HG03558 (cell line): Measurements from ENCODE around the gene LDLRAD4.

Experiments used
- ATAC-seq: cut with Tn5 transposase; IDR thresholded peaks from one replicate; pipeline ENCODE4 v1.9.1; 2021; ENCODE audit warnings: moderate number of reproducible peaks; ENCODE audit not compliant: unreplicated experiment; ENCODE audit errors: extremely low read depth

LDLRAD4 gene

GRCh38 chr18:13300029-13300428 lies 81.5 kb downstream of the LDLRAD4 start:
- no peak for ATAC-seq

- ATAC-seq = no peak
Observed at GRCh38 chr18:13300796-13301195, 82.2 kb downstream of the LDLRAD4 start.

GRCh38 chr18:13302040-13302439 lies 83.5 kb downstream of the LDLRAD4 start:
- ATAC-seq = no peak

- no peak for ATAC-seq
Observed at GRCh38 chr18:13302457-13303225, 84.1 kb downstream of the LDLRAD4 start.

GRCh38 chr18:13303756-13304364 lies 85.3 kb downstream of the LDLRAD4 start:
- ATAC-seq = no peak

GRCh38 chr18:13305301-13305700 lies 86.7 kb downstream of the LDLRAD4 start:
- no peak for ATAC-seq

- ATAC-seq = no peak
Observed at GRCh38 chr18:13306583-13306982, 88.0 kb downstream of the LDLRAD4 start.

- no peak for ATAC-seq
Observed at GRCh38 chr18:13308369-13308768, 89.8 kb downstream of the LDLRAD4 start.

GRCh38 chr18:13309031-13309747 lies 90.6 kb downstream of the LDLRAD4 start:
- ATAC-seq = no peak

GRCh38 chr18:13309748-13310670 lies 91.4 kb downstream of the LDLRAD4 start:
- no peak for ATAC-seq

GRCh38 chr18:13311193-13311592 lies 92.6 kb downstream of the LDLRAD4 start:
- ATAC-seq = no peak

- no peak for ATAC-seq
Observed at GRCh38 chr18:13312515-13312914, 94.0 kb downstream of the LDLRAD4 start.

GRCh38 chr18:13313006-13313686 lies 94.6 kb downstream of the LDLRAD4 start:
- ATAC-seq = no peak

GRCh38 chr18:13315000-13315399 lies 96.4 kb downstream of the LDLRAD4 start:
- no peak for ATAC-seq

GRCh38 chr18:13316063-13316462 lies 97.5 kb downstream of the LDLRAD4 start:
- ATAC-seq = no peak

- no peak for ATAC-seq
Observed at GRCh38 chr18:13317801-13318200, 99.2 kb downstream of the LDLRAD4 start.

GRCh38 chr18:13318731-13319501 lies 100.4 kb downstream of the LDLRAD4 start:
- ATAC-seq = no peak

GRCh38 chr18:13319629-13320028 lies 101.1 kb downstream of the LDLRAD4 start:
- ATAC-seq = no peak

- no peak for ATAC-seq
Observed at GRCh38 chr18:13320096-13320495, 101.5 kb downstream of the LDLRAD4 start.
